K562 (cell line): ENCODE measurements around the gene CCNL1. TPM values are rescaled to one million over a fixed set of nuclear protein-coding genes. Genes with fewer than 3 reads are reported as not detected.

Experiments used
- ERF ChIP-seq: fragments of 450-650 bp; formaldehyde crosslinking; IDR thresholded peaks from 2 replicates; pipeline ENCODE4 v1.4.0; 2020; ENCODE audit warnings: mild to moderate bottlenecking, mixed read lengths
- GTF2A2 ChIP-seq: IDR thresholded peaks from 2 replicates; pipeline ENCODE4 v1.6.1; 2016; ENCODE audit warnings: mild to moderate bottlenecking, missing genetic modification characterization, missing compliant biosample characterization
- ILF3 ChIP-seq: fragments of 450-650 bp; IDR thresholded peaks from 2 replicates; pipeline ENCODE4 v1.6.1; 2018; ENCODE audit warnings: antibody characterized with exemption, mild to moderate bottlenecking, moderate library complexity, borderline replicate concordance
- JUND ChIP-seq, 2 experiments: IDR thresholded peaks; 2 replicates in 1 of 2; 3 replicates in 1 of 2; pipeline ENCODE4 v1.6.1; 2011; ENCODE audit warnings: borderline replicate concordance in 2 of 2, low read depth in 2 of 2, low read length in 2 of 2, improper control_type of control experiment in 1 of 2, missing biosample characterization in 1 of 2, missing genetic modification characterization in 1 of 2, missing genetic modification reagents in 1 of 2
- POU5F1 ChIP-seq: fragments of 150-350 bp; IDR thresholded peaks from 2 replicates; pipeline ENCODE4 v1.6.1; 2014; ENCODE audit warnings: borderline replicate concordance, low read length, low read depth, mild to moderate bottlenecking; ENCODE audit not compliant: partially characterized antibody
- PURB ChIP-seq: sonication (generic); formaldehyde crosslinking; IDR thresholded peaks from 2 replicates; pipeline ENCODE4 v1.9.0; 2021; ENCODE audit warnings: low read depth, mild to moderate bottlenecking, missing genetic modification reagents
- THRA ChIP-seq: fragments of 450-650 bp; IDR thresholded peaks from 2 replicates; pipeline ENCODE4 v1.6.1; 2017; ENCODE audit warnings: mild to moderate bottlenecking, moderate library complexity
- polyA plus RNA-seq, 8 experiments: library from polyadenylated mRNA; depleted of rRNA in 4 of 8; stranded (reverse) in 5 of 8; unstranded in 3 of 8; fragments of >200 nt; fragmentation: Nextera tagmentation in 2 of 8; fragmentation: Illumina TruSeq in 1 of 8; extraction: Ambion mirVana in 2 of 8; extraction: Trizol in 1 of 8; gene quantifications; 2 replicates each; pipeline versions ENCODE4 v1.2.1 to v1.2.3, GENCODE V29; 2011 to 2014; ENCODE audit warnings: inconsistent platforms in 1 of 8, missing spikeins in 1 of 8
- total RNA-seq, 7 experiments: library from RNA; depleted of rRNA in 6 of 7; stranded (reverse); fragments of >200 nt in 6 of 7; fragmentation: Illumina TruSeq in 2 of 7; extraction: Trizol in 2 of 7; gene quantifications; 2 replicates each; pipeline versions ENCODE4 v1.2.1 to v1.2.3, GENCODE V29; 2011 to 2021; ENCODE audit warnings: low replicate concordance in 1 of 7
- TF ChIP-seq, protein P1 (sequence below), 2 experiments: fragments of 450-650 bp in 1 of 2; sonication (generic) in 1 of 2; formaldehyde crosslinking in 1 of 2; IDR thresholded peaks; 2 replicates each; pipeline versions ENCODE4 v1.7.1 to v1.9.0; 2016 to 2022; ENCODE audit warnings: inconsistent platforms in 1 of 2, mild to moderate bottlenecking in 1 of 2, missing genetic modification reagents in 1 of 2
- TF ChIP-seq, protein P2 (sequence below): fragments of 450-650 bp; IDR thresholded peaks from 2 replicates; pipeline ENCODE4 v1.6.1; 2017; ENCODE audit warnings: antibody characterized with exemption, mild to moderate bottlenecking

The CCNL1 gene
- total and polyA plus RNA-seq, 9 of the 15 experiments (the other 6 are each of a cell fraction or from before 2014, with no cell fraction given) = 16.1 to 186 (median 132) TPM

DNA sequence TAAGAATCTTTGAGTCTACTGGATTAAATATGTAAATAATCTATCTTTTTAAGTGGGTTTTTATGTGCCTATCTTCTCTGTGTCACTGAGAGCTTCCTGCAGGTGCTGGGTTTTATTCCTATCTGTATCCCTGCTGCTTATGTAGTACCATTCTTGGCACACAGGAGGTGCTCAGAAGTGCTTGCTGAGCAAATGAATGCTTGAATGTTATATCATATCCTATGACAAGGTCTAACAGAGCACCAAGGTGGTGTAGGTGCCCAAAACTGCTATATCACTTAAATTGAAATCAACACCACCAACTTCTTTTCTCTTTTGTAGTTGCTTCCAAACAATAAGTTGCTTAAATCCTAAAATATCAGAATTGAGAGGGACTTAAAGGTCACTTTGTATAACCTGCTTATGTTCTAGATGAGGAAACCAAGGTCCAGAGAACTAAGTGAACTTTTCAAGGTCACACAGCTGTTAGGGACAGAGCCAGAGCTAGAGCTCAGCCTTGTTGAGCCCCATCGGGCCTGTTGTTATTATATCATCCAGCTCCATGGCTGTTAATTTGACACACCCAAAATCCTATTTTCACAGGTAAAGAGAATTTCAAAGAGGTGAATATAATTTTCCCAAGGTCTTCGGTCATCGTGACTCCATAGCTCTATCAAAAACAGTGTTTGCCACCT lies 46.0 kb downstream of the CCNL1 start (continued):
- TF ChIP-seq JUND (IDR thresholded peaks at IDR 0.05; ENCODE audit: borderline replicate concordance, low read depth, low read length) (0 out of 2 replicates have a peak, but pooled peaks have one; percentile 14), JUND (tag; IDR thresholded peaks at IDR 0.05; ENCODE audit: borderline replicate concordance, low read depth, low read length) (peak; percentile 50; the same call in 1 of the 3 replicates), POU5F1 (no peak), PURB (CRISPR knock-in tag) (no peak), ILF3 (no peak), ERF (CRISPR knock-in tag) (no peak), THRA (no peak), GTF2A2 (tag) (no peak)
- TF ChIP-seq, protein P1, sequence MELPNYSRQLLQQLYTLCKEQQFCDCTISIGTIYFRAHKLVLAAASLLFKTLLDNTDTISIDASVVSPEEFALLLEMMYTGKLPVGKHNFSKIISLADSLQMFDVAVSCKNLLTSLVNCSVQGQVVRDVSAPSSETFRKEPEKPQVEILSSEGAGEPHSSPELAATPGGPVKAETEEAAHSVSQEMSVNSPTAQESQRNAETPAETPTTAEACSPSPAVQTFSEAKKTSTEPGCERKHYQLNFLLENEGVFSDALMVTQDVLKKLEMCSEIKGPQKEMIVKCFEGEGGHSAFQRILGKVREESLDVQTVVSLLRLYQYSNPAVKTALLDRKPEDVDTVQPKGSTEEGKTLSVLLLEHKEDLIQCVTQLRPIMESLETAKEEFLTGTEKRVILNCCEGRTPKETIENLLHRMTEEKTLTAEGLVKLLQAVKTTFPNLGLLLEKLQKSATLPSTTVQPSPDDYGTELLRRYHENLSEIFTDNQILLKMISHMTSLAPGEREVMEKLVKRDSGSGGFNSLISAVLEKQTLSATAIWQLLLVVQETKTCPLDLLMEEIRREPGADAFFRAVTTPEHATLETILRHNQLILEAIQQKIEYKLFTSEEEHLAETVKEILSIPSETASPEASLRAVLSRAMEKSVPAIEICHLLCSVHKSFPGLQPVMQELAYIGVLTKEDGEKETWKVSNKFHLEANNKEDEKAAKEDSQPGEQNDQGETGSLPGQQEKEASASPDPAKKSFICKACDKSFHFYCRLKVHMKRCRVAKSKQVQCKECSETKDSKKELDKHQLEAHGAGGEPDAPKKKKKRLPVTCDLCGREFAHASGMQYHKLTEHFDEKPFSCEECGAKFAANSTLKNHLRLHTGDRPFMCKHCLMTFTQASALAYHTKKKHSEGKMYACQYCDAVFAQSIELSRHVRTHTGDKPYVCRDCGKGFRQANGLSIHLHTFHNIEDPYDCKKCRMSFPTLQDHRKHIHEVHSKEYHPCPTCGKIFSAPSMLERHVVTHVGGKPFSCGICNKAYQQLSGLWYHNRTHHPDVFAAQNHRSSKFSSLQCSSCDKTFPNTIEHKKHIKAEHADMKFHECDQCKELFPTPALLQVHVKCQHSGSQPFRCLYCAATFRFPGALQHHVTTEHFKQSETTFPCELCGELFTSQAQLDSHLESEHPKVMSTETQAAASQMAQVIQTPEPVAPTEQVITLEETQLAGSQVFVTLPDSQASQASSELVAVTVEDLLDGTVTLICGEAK (IDR thresholded peaks at IDR 0.05) = no peak
- TF ChIP-seq, protein P1 (CRISPR knock-in tag; IDR thresholded peaks at IDR 0.05) = no peak
- TF ChIP-seq, protein P2, sequence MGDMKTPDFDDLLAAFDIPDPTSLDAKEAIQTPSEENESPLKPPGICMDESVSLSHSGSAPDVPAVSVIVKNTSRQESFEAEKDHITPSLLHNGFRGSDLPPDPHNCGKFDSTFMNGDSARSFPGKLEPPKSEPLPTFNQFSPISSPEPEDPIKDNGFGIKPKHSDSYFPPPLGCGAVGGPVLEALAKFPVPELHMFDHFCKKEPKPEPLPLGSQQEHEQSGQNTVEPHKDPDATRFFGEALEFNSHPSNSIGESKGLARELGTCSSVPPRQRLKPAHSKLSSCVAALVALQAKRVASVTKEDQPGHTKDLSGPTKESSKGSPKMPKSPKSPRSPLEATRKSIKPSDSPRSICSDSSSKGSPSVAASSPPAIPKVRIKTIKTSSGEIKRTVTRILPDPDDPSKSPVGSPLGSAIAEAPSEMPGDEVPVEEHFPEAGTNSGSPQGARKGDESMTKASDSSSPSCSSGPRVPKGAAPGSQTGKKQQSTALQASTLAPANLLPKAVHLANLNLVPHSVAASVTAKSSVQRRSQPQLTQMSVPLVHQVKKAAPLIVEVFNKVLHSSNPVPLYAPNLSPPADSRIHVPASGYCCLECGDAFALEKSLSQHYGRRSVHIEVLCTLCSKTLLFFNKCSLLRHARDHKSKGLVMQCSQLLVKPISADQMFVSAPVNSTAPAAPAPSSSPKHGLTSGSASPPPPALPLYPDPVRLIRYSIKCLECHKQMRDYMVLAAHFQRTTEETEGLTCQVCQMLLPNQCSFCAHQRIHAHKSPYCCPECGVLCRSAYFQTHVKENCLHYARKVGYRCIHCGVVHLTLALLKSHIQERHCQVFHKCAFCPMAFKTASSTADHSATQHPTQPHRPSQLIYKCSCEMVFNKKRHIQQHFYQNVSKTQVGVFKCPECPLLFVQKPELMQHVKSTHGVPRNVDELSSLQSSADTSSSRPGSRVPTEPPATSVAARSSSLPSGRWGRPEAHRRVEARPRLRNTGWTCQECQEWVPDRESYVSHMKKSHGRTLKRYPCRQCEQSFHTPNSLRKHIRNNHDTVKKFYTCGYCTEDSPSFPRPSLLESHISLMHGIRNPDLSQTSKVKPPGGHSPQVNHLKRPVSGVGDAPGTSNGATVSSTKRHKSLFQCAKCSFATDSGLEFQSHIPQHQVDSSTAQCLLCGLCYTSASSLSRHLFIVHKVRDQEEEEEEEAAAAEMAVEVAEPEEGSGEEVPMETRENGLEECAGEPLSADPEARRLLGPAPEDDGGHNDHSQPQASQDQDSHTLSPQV = peak; percentile 43; the same call in 1 of the 2 replicates
